22Rv1 (cell line): ENCODE data around the gene STOML1.

Source experiments
- H3K27ac ChIP-seq: fragments of 450-650 bp; 2 replicates; pipeline ENCODE4 v1.5.1; 2017
- CTCF ChIP-seq: fragments of 450-650 bp; IDR thresholded peaks from 2 replicates; pipeline ENCODE4 v1.5.1; 2017; ENCODE audit warnings: mild to moderate bottlenecking
- ZFX ChIP-seq: fragments of 450-650 bp; IDR thresholded peaks from 2 replicates; pipeline ENCODE4 v1.6.1; 2017; ENCODE audit warnings: antibody characterized with exemption, borderline replicate concordance

The STOML1 gene

GRCh38 chr15:74027688-74028087 lies 35.6 kb upstream of the STOML1 start:
- TF ChIP-seq ZFX (no peak), CTCF (no peak)

GRCh38 chr15:74025436-74025835 lies 33.3 kb upstream of the STOML1 start:
- H3K27ac ChIP-seq, result no peak overlapping the region

More at GRCh38 chr15:74027688-74028087, 35.6 kb upstream of the STOML1 start:
- H3K27ac ChIP-seq, result no peak overlapping the region

GRCh38 chr15:74024687-74025086 lies 32.6 kb upstream of the STOML1 start:
- TF ChIP-seq CTCF (no peak), ZFX (no peak)
- H3K27ac ChIP-seq, result no peak overlapping the region

More at GRCh38 chr15:74025436-74025835, 33.3 kb upstream of the STOML1 start:
- no peak for TF ChIP-seq ZFX
- no peak for TF ChIP-seq CTCF

GRCh38 chr15:74022706-74023470 lies 30.8 kb upstream of the STOML1 start:
- H3K27ac ChIP-seq, result no peak overlapping the region
- TF ChIP-seq ZFX (no peak), CTCF (no peak)

- no peak overlapping the region for H3K27ac ChIP-seq
- TF ChIP-seq ZFX (no peak), CTCF (no peak)
These were observed 27.6 kb upstream of the STOML1 start for GRCh38 chr15:74019734-74020133.

- TF ChIP-seq CTCF (no peak), ZFX (no peak)
These were observed 21.3 kb upstream of the STOML1 start for GRCh38 chr15:74013374-74013894.

GRCh38 chr15:74011610-74012009 lies 19.5 kb upstream of the STOML1 start:
- no peak for TF ChIP-seq CTCF
- no peak for TF ChIP-seq ZFX
- H3K27ac ChIP-seq, result peak overlapping the region; percentile 53

More at GRCh38 chr15:74013374-74013894, 21.3 kb upstream of the STOML1 start:
- H3K27ac ChIP-seq, result no peak overlapping the region
